ENCODE results near the gene CCDC68.

- TF ChIP-seq CTCF (conservative IDR thresholded peaks at IDR 0.05 in 1 of 2, IDR thresholded peaks at IDR 0.05 in 1 of 2; ENCODE audit: low read depth in 1 of 2, low read length in 2 of 2) (no peak), EZH2 (IDR thresholded peaks at IDR 0.05; ENCODE audit: low read length, missing control alignments) (no peak)
Observed at GRCh38 chr18:54878659-54879358, 80.5 kb downstream of the CCDC68 start.
